CD4-positive, alpha-beta T cell treated with Interleukin-17A for 1 hour (primary cell): Measurements from ENCODE around the gene DNAJA3.

Source experiments
- DNase-seq: peaks from one replicate; pipeline ENCODE4 v3.0.0-alpha.2; 2020

DNAJA3 gene

GRCh38 chr16:4408323-4408690 is 17.4 kb upstream of the DNAJA3 start:
- no peak for DNase-seq

- DNase-seq, result no peak
Observed at GRCh38 chr16:4409081-4409932, 16.4 kb upstream of the DNAJA3 start.

- DNase-seq, result no peak
Observed at GRCh38 chr16:4410335-4411075, 15.2 kb upstream of the DNAJA3 start.

- DNase-seq, result no peak
Observed at GRCh38 chr16:4411684-4412083, 14.0 kb upstream of the DNAJA3 start.

GRCh38 chr16:4412159-4412558 is 13.5 kb upstream of the DNAJA3 start:
- DNase-seq, result no peak

- no peak for DNase-seq
Observed at GRCh38 chr16:4412854-4413253, 12.8 kb upstream of the DNAJA3 start.

- DNase-seq, result peak; percentile 94
Observed at GRCh38 chr16:4414187-4414917, 11.3 kb upstream of the DNAJA3 start.

- DNase-seq, result peak; percentile 82
Observed at GRCh38 chr16:4415538-4416199, 10.0 kb upstream of the DNAJA3 start.

- peak; percentile 99 for DNase-seq
Observed at GRCh38 chr16:4416200-4417032, 9.3 kb upstream of the DNAJA3 start, which contains the start of gene CORO7. Gene CORO7, minus strand, starts transcription at chr16:4416596. Its CDS starts 78 bp downstream, at chr16:4416518.

- DNase-seq, result no peak
Observed at GRCh38 chr16:4419402-4419959, 6.2 kb upstream of the DNAJA3 start.

GRCh38 chr16:4420505-4421105 is 5.1 kb upstream of the DNAJA3 start:
- DNase-seq, result no peak

GRCh38 chr16:4426021-4426684 is 485 bp downstream of the DNAJA3 start:
- DNase-seq, result no peak

- DNase-seq, result no peak
Observed at GRCh38 chr16:4426722-4427372, 1.2 kb downstream of the DNAJA3 start.

- DNase-seq, result no peak
Observed at GRCh38 chr16:4428500-4428899, 2.8 kb downstream of the DNAJA3 start.

GRCh38 chr16:4431023-4431422 is 5.4 kb downstream of the DNAJA3 start:
- no peak for DNase-seq

- DNase-seq, result no peak
Observed at GRCh38 chr16:4433228-4433627, 7.6 kb downstream of the DNAJA3 start.

GRCh38 chr16:4433914-4434787 is 8.5 kb downstream of the DNAJA3 start:
- no peak for DNase-seq

- DNase-seq, result no peak
Observed at GRCh38 chr16:4435337-4436067, 9.8 kb downstream of the DNAJA3 start.
